Psoas muscle (tissue), 8 donors: ENCODE measurements around the gene HVCN1. TPM values are rescaled to one million over a fixed set of nuclear protein-coding genes. Genes with fewer than 3 reads are reported as not detected.

ENCODE experiments used
- ATAC-seq, 4 donors: fragments of 200-7000 bp; cut with Tn5 transposase; one replicate each; pipeline ENCODE4 v1.9.1; 2020; ENCODE audit warnings: moderate library complexity in 3 of 4, mild to moderate bottlenecking in 2 of 4
- DNase-seq, 2 donors: peaks; one replicate each; pipeline ENCODE4 v3.0.0-alpha.2; 2020
- H3K27ac ChIP-seq: fragments of 200-600 bp; one replicate; pipeline ENCODE4 v1.8.0; 2022
- H3K27me3 ChIP-seq, 3 donors: fragments of 200-600 bp in 1 of 3; one replicate each; pipeline versions ENCODE4 v1.6.1 to v1.8.0; 2013 to 2022; ENCODE audit warnings: low read length in 2 of 3, mild to moderate bottlenecking in 2 of 3, moderate library complexity in 1 of 3; ENCODE audit not compliant: insufficient read depth in 3 of 3
- H3K36me3 ChIP-seq, 2 donors: fragments of 200-600 bp in 1 of 2; one replicate each; pipeline versions ENCODE4 v1.6.1 to v1.8.0; 2013 to 2022; ENCODE audit warnings: low read depth in 1 of 2, mild to moderate bottlenecking in 1 of 2, moderate library complexity in 1 of 2; ENCODE audit not compliant: insufficient read depth in 1 of 2
- H3K4me1 ChIP-seq: fragments of 200-600 bp; one replicate; pipeline ENCODE4 v1.8.0; 2022
- H3K4me3 ChIP-seq: fragments of 200-600 bp; one replicate; pipeline ENCODE4 v1.8.0; 2022; ENCODE audit warnings: mild to moderate bottlenecking
- H3K9me3 ChIP-seq: fragments of 200-600 bp; one replicate; pipeline ENCODE4 v1.8.0; 2022
- WGBS, 3 donors: extraction: QIAGEN DNeasy Blood & Tissue Kit; methylation state at CpG; one replicate each; pipeline versions ENCODE4 v1.1.6 to v1.1.7; 2013; 5-methylcytosine and 5-hydroxymethylcytosine counted together
- intact Hi-C, 2 donors: fragments of 100-400 bp; cut with DNase I; formaldehyde crosslinking; loops; one replicate each; pipeline versions ENCODE4 v1.11.0 to v1.14.2; 2022
- polyA plus RNA-seq, 3 donors: library from polyadenylated mRNA; stranded (reverse); fragments of 200-250 nt; gene quantifications; one replicate each; pipeline ENCODE4 v1.2.3, GENCODE V29; 2013
- total RNA-seq, 4 donors: library from RNA; stranded (reverse); fragmentation: NEBNext Ultra II Directional in 2 of 4; extraction: Animal tissue kit (Norgen Biotek cat#: 25700) in 2 of 4; gene quantifications; one replicate each; pipeline versions ENCODE4 v1.2.1 to v1.2.4, GENCODE V29; 2021 to 2023
- TF ChIP-seq, protein P1 (sequence below): fragments of 200-600 bp; IDR thresholded peaks from one replicate; pipeline ENCODE4 v1.8.0; 2022; ENCODE audit warnings: antibody characterized with exemption
- donor health status: healthy with polysubstance abuse.
- donor health status: DM: no; HTN: no; CAD: no; lungs with moderate emphysema.
- donor health status: Bipolar disorder and iron deficiency.
- donor health status: healthy.
- donor health status: DM: yes; HTN: yes; CAD: no.
- donor health status: DM: no; HTN: no; CAD: no.
- donor health status: DM: no; HTN: no; CAD: no.
- donor health status: DM: yes; HTN: yes; CAD: no.

Gene HVCN1
- total and polyA plus RNA-seq, 7 donors: 1.4 to 8.9 (median 3.1) TPM

GRCh38 chr12:110717037-110717436 lies 28.1 kb upstream of the HVCN1 start:
- no peak for ATAC-seq
- no peak overlapping the region for H3K27ac ChIP-seq
- no peaks in the 10 kb centered on the region for H3K4me1 ChIP-seq
- intact Hi-C loops: no loop called here
- no peaks in the 10 kb centered on the region for H3K9me3 ChIP-seq
- no peak for DNase-seq
- H3K27me3 ChIP-seq: no peaks in the 10 kb centered on the region
- TF ChIP-seq, protein P1, sequence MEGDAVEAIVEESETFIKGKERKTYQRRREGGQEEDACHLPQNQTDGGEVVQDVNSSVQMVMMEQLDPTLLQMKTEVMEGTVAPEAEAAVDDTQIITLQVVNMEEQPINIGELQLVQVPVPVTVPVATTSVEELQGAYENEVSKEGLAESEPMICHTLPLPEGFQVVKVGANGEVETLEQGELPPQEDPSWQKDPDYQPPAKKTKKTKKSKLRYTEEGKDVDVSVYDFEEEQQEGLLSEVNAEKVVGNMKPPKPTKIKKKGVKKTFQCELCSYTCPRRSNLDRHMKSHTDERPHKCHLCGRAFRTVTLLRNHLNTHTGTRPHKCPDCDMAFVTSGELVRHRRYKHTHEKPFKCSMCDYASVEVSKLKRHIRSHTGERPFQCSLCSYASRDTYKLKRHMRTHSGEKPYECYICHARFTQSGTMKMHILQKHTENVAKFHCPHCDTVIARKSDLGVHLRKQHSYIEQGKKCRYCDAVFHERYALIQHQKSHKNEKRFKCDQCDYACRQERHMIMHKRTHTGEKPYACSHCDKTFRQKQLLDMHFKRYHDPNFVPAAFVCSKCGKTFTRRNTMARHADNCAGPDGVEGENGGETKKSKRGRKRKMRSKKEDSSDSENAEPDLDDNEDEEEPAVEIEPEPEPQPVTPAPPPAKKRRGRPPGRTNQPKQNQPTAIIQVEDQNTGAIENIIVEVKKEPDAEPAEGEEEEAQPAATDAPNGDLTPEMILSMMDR: no peak
- 92 to 95% (median 93%) methylated on average over 3 of the region's 3 CpGs for WGBS, 3 donors
- no peak overlapping the region for H3K4me3 ChIP-seq
- H3K36me3 ChIP-seq: peaks cover 3 to 62% of the 10 kb centered on the region in 2 donors

DNA sequence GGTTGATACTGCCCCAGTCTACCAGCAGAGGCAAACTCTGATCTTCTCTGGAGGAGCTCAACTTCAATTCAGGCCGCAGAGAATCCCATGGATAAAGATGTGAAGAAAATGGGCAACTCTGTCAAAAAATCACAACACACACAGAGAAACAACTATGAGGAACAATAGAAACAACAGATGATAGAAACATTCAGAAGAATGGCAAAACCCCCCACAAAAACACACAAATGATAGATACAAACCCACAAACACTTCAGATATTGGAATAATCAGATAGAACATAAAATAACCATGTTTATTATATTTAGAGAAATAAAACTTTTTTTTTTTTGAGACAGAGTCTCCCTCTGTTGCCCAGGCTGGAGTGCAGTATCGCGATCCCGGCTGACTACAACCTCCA lies 20.0 kb upstream of the HVCN1 start:
- Histone ChIP-seq H3K27me3 (no peaks in the 10 kb centered on the region), H3K27ac (no peak overlapping the region), H3K36me3 (no peaks in the 10 kb centered on the region), H3K4me3 (no peak overlapping the region), H3K9me3 (no peaks in the 10 kb centered on the region), H3K4me1 (no peaks in the 10 kb centered on the region)
- intact Hi-C loops: no loop called here
- WGBS, 3 donors: 98 to 100% (median 99%) methylated on average over 4 of the region's 4 CpGs
- ATAC-seq (no peak), DNase-seq (no peak)
- TF ChIP-seq, protein P1: no peak

DNA sequence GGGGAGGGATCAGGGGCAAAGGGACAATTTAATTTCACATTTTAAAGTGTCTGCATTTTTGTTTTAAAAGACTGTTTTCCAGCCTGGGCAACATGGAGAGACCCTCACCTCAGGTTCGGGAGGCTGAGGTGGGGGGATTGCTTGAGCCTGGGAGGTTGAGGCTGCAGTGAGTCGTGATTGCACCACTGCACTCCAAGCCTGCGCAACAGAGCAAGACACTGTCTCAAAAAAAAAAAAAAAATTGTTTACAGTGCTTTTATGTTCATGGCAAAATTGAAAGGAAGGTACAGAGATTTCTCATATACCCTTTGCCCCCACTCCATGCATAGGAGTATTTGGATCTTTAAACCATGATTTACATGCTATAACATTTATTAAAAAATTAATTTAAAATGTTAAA lies 16.4 kb upstream of the HVCN1 start:
- 63 to 77% (median 74%) methylated on average over 3 of the region's 3 CpGs for WGBS, 3 donors
- TF ChIP-seq, protein P1: no peak
- H3K9me3 ChIP-seq: no peaks in the 10 kb centered on the region
- H3K27ac ChIP-seq: no peak overlapping the region
- no peaks in the 10 kb centered on the region for H3K27me3 ChIP-seq
- H3K36me3 ChIP-seq: no peaks in the 10 kb centered on the region
- H3K4me1 ChIP-seq: no peaks in the 10 kb centered on the region
- no peak overlapping the region for H3K4me3 ChIP-seq
- intact Hi-C loops: no loop called here
- ATAC-seq: no peak
- no peak for DNase-seq

DNA sequence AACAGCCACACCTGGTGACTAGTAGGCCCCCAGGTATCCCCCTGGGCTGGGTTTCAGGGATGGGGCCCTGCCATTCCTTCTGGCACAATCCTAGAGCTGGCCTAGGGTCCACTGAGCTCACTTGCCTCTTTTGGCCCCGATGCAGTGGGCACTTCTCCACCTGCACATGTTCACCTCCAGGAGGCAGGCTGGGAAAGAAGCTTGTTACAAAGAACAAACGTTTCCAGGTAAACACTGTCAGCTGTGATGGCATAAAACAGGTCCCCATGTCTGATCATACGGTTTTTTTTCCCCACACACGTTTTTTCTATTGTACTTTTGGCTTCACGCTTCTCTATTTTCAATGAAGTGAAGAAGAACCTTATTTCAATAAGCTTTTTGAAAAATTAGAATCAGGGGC lies 15.8 kb upstream of the HVCN1 start:
- ATAC-seq (no peak), DNase-seq (no peak)
- no peaks in the 10 kb centered on the region for H3K27me3 ChIP-seq
- H3K4me1 ChIP-seq: no peaks in the 10 kb centered on the region
- H3K36me3 ChIP-seq: no peaks in the 10 kb centered on the region
- H3K4me3 ChIP-seq: no peak overlapping the region
- H3K9me3 ChIP-seq: no peaks in the 10 kb centered on the region
- intact Hi-C loops: no loop called here
- H3K27ac ChIP-seq: no peak overlapping the region
- 30 to 34% (median 33%) methylated on average over 5 of the region's 5 CpGs for WGBS, 3 donors
- TF ChIP-seq, protein P1: no peak

DNA sequence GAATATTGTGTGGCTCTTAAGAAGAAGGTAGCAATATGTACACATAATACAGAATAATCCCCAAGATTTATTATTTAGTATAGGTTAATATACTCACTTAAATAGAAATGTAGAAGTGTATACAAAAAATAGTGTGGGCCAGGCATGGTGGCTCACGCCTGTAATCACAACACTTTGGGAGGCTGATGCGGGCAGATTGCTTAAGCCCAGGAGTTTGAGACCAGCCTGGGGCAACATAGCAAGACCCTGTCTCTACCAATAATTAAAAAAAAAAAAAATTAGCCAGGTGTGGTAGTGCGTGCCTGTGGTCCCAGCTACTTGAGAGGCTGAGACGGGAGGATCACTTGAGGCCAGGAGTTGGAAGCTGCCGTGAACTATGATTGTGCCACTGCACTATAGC lies 15.3 kb upstream of the HVCN1 start:
- Histone ChIP-seq H3K27me3 (no peaks in the 10 kb centered on the region), H3K4me3 (no peak overlapping the region), H3K4me1 (peaks cover under 1% of the 10 kb centered on the region), H3K9me3 (no peaks in the 10 kb centered on the region), H3K27ac (no peak overlapping the region), H3K36me3 (no peaks in the 10 kb centered on the region)
- intact Hi-C loops: no loop called here
- DNase-seq (no peak), ATAC-seq (no peak)
- WGBS, 3 donors: 94 to 98% (median 97%) methylated on average over 5 of the region's 5 CpGs
- TF ChIP-seq, protein P1: no peak
